K562 (cell line): Measurements from ENCODE around the gene VWA8. TPM values are rescaled to one million over a fixed set of nuclear protein-coding genes. Genes with fewer than 3 reads are reported as not detected.

Experiments
- ATAC-seq: fragments of 200-7000 bp; cut with Tn5 transposase; 3 replicates; pipeline ENCODE4 v1.9.1; 2020; ENCODE audit warnings: moderate library complexity
- BruUV-seq: library from RNA; stranded (reverse); fragments of 400-500 nt; replicated peaks from 2 replicates; lab custom pipeline; 2021; lab: Mats Ljungman, UMichigan
- CTCF ChIA-PET: fragments of 300-600 bp; formaldehyde crosslinking; extraction: SDS; loops from one replicate; lab custom pipeline; 2021; ENCODE audit warnings: low intra/inter-chr PET ratio; lab: Yijun Ruan, JAX
- POLR2A ChIA-PET: fragments of 300-600, 350-650 bp; sonication (Branson Sonifier 250); formaldehyde crosslinking; extraction: SDS; loops from one replicate; lab custom pipeline; 2021; ENCODE audit warnings: antibody characterized with exemption, inconsistent platforms; lab: Yijun Ruan, JAX
- DNase-seq, 4 experiments: peaks; one replicate each; pipeline versions ENCODE4 v3.0.0 to v3.0.0-alpha.2; 2011 to 2018; ENCODE audit warnings: low spot score in 3 of 4, mixed read lengths in 3 of 4; ENCODE audit errors: extremely low read depth in 1 of 4
- FAIRE-seq: peaks from 2 replicates; lab custom pipeline; 2011; peaks lifted over from hg19 to GRCh38; lab: Jason Lieb, UNC
- H2AFZ ChIP-seq: 2 replicates; pipeline ENCODE4 v1.6.0; 2011; ENCODE audit warnings: low read depth, low read length, control low read depth, inconsistent platforms
- H3K27ac ChIP-seq: fragments of 200-600 bp; 3 replicates; pipeline ENCODE4 v1.8.0; 2011; ENCODE audit warnings: low read depth, mild to moderate bottlenecking, control low read depth, inconsistent platforms, low read length, moderate library complexity, mixed read lengths; ENCODE audit errors: extremely low read depth
- H3K27me3 ChIP-seq, 2 experiments: fragments of 300-600 bp in 1 of 2; 2 replicates in 1 of 2; 3 replicates in 1 of 2; pipeline versions ENCODE4 v1.6.0 to v1.8.0; 2011; ENCODE audit warnings: inconsistent platforms in 2 of 2, low read length in 2 of 2, mild to moderate bottlenecking in 1 of 2, mixed read lengths in 1 of 2, moderate library complexity in 1 of 2; ENCODE audit not compliant: control insufficient read depth in 2 of 2, insufficient read depth in 2 of 2
- H3K36me3 ChIP-seq: fragments of 300-600 bp; 3 replicates; pipeline ENCODE4 v1.8.0; 2011; ENCODE audit warnings: mild to moderate bottlenecking, low read length, inconsistent platforms; ENCODE audit not compliant: control insufficient read depth, insufficient read depth
- H3K4me1 ChIP-seq, 2 experiments: fragments of 200-600 bp in 1 of 2; replicated peaks in 1 of 2; 2 replicates in 1 of 2; 3 replicates in 1 of 2; pipeline versions ENCODE4 v1.5.1 to v1.8.0; 2011; ENCODE audit warnings: inconsistent platforms in 2 of 2, low read length in 2 of 2, mild to moderate bottlenecking in 1 of 2, mixed read lengths in 1 of 2, moderate library complexity in 1 of 2; ENCODE audit not compliant: control insufficient read depth in 2 of 2, insufficient read depth in 2 of 2
- H3K4me2 ChIP-seq: 2 replicates; pipeline ENCODE4 v1.6.1; 2011; ENCODE audit warnings: low read length, control low read depth, inconsistent platforms, mixed read lengths; ENCODE audit not compliant: insufficient read depth
- H3K4me3 ChIP-seq: fragments of 200-600 bp; sonication (generic), shearing (Covaris generic); 2 replicates; pipeline ENCODE4 v1.5.1; 2016; ENCODE audit warnings: control low read depth, inconsistent platforms
- H3K79me2 ChIP-seq: fragments of 200-600 bp; 3 replicates; pipeline ENCODE4 v1.8.0; 2011; ENCODE audit warnings: low read length, inconsistent platforms; ENCODE audit not compliant: control insufficient read depth, insufficient read depth
- H3K9ac ChIP-seq, 2 experiments: 2 replicates each; pipeline versions ENCODE4 v1.6.0 to v1.6.1; 2011; ENCODE audit warnings: low read depth in 2 of 2, low read length in 2 of 2, control low read depth in 1 of 2, inconsistent platforms in 1 of 2, mild to moderate bottlenecking in 1 of 2, mixed read lengths in 1 of 2; ENCODE audit not compliant: insufficient read depth in 1 of 2
- H3K9me1 ChIP-seq: one replicate; pipeline ENCODE4 v1.6.0; 2011; ENCODE audit warnings: inconsistent platforms, mild to moderate bottlenecking, low read length, moderate library complexity; ENCODE audit not compliant: control insufficient read depth, insufficient read depth
- H3K9me3 ChIP-seq: replicated peaks from 2 replicates; pipeline ENCODE4 v1.5.1; 2011; ENCODE audit warnings: low read depth, low read length, inconsistent platforms; ENCODE audit not compliant: control insufficient read depth, insufficient read depth
- H4K20me1 ChIP-seq: replicated peaks from 2 replicates; pipeline ENCODE4 v1.6.1; 2011; ENCODE audit warnings: low read length, inconsistent platforms, mixed read lengths; ENCODE audit not compliant: control insufficient read depth, insufficient read depth
- CBX8 ChIP-seq: fragments of 200-600 bp; sonication (generic); IDR thresholded peaks from 2 replicates; pipeline ENCODE4 v1.6.1; 2012; ENCODE audit warnings: borderline replicate concordance, mixed run types, low read depth, mild to moderate bottlenecking, moderate library complexity, mixed read lengths, low read length, control low read depth, inconsistent platforms; ENCODE audit not compliant: poor library complexity, severe bottlenecking; ENCODE audit errors: extremely low read depth
- CEBPB ChIP-seq: fragments of 450-650 bp; IDR thresholded peaks from 2 replicates; pipeline ENCODE4 v1.6.1; 2016; ENCODE audit warnings: missing genetic modification characterization, missing compliant biosample characterization
- FOXO4 ChIP-seq: fragments of 450-650 bp; formaldehyde crosslinking; IDR thresholded peaks from 2 replicates; pipeline ENCODE4 v1.4.0; 2020; ENCODE audit warnings: mild to moderate bottlenecking, moderate library complexity
- IRF2 ChIP-seq: sonication (generic); formaldehyde crosslinking; IDR thresholded peaks from 2 replicates; pipeline ENCODE4 v1.8.1; 2022; ENCODE audit warnings: mild to moderate bottlenecking, missing genetic modification reagents
- MAFG ChIP-seq: fragments of 450-650 bp; conservative IDR thresholded peaks from 2 replicates; pipeline ENCODE4 v1.6.1; 2016; ENCODE audit warnings: missing genetic modification characterization, missing compliant biosample characterization
- NCOA2 ChIP-seq, 2 experiments: fragments of 450-650 bp; IDR thresholded peaks; 2 replicates each; pipeline ENCODE4 v1.6.1; 2018; ENCODE audit warnings: mild to moderate bottlenecking in 2 of 2, moderate library complexity in 1 of 2; ENCODE audit not compliant: partially characterized antibody in 2 of 2
- NCOA4 ChIP-seq: fragments of 450-650 bp; IDR thresholded peaks from 2 replicates; pipeline ENCODE4 v1.6.1; 2018; ENCODE audit warnings: mild to moderate bottlenecking; ENCODE audit not compliant: partially characterized antibody
- POLR2G ChIP-seq: fragments of 200-400 bp; formaldehyde crosslinking; IDR thresholded peaks from 2 replicates; pipeline ENCODE4 v1.6.1; 2017; ENCODE audit warnings: low read depth, mild to moderate bottlenecking, antibody characterized with exemption, low read length, moderate library complexity
- YBX1 ChIP-seq: fragments of 450-650 bp; IDR thresholded peaks from 2 replicates; pipeline ENCODE4 v1.7.1; 2016; ENCODE audit warnings: mild to moderate bottlenecking
- ZBTB11 ChIP-seq, 3 experiments: fragments of 200-800 bp in 1 of 3; fragments of 250-450 bp in 1 of 3; fragments of 450-650 bp in 1 of 3; sonication (Bioruptor Pico) in 1 of 3; sonication (Bioruptor generic) in 1 of 3; formaldehyde crosslinking in 1 of 3; IDR thresholded peaks; 2 replicates each; pipeline versions ENCODE4 v1.6.1 to v1.8.0; 2016 to 2022; ENCODE audit warnings: mild to moderate bottlenecking in 2 of 3, missing genetic modification characterization in 2 of 3, missing compliant biosample characterization in 1 of 3, moderate library complexity in 1 of 3
- ZMIZ1 ChIP-seq, 2 experiments: fragments of 150-350 bp in 1 of 2; IDR thresholded peaks; 2 replicates each; pipeline ENCODE4 v1.6.1; 2012 to 2016; ENCODE audit warnings: low read depth in 2 of 2, low read length in 2 of 2, mild to moderate bottlenecking in 1 of 2, moderate library complexity in 1 of 2
- WGBS: fragments of 100-300 bp; shearing (Covaris generic); methylation state at CpG from one replicate; pipeline ENCODE4 v1.1.6; 2016; ENCODE audit warnings: low coverage, mixed read lengths; ENCODE audit not compliant: insufficient coverage; ENCODE audit errors: missing lambda C conversion rate; 5-methylcytosine and 5-hydroxymethylcytosine counted together
- in situ Hi-C: fragments of 300-500 bp; cut with MboI; formaldehyde crosslinking; loops from 4 replicates; pipeline ENCODE4 v1.15.0; 2018; ENCODE audit warnings: inconsistent platforms, mixed read lengths
- intact Hi-C: fragments of 100-400 bp; cut with micrococcal nuclease; formaldehyde crosslinking; loops from 2 replicates; pipeline ENCODE4 v1.14.2; 2022
- polyA plus RNA-seq, 8 experiments: library from polyadenylated mRNA; depleted of rRNA in 4 of 8; stranded (reverse) in 5 of 8; unstranded in 3 of 8; fragments of >200 nt; fragmentation: Nextera tagmentation in 2 of 8; fragmentation: Illumina TruSeq in 1 of 8; extraction: Ambion mirVana in 2 of 8; extraction: Trizol in 1 of 8; gene quantifications; 2 replicates each; pipeline versions ENCODE4 v1.2.1 to v1.2.3, GENCODE V29; 2011 to 2014; ENCODE audit warnings: inconsistent platforms in 1 of 8, missing spikeins in 1 of 8
- total RNA-seq, 7 experiments: library from RNA; depleted of rRNA in 6 of 7; stranded (reverse); fragments of >200 nt in 6 of 7; fragmentation: Illumina TruSeq in 2 of 7; extraction: Trizol in 2 of 7; gene quantifications; 2 replicates each; pipeline versions ENCODE4 v1.2.1 to v1.2.3, GENCODE V29; 2011 to 2021; ENCODE audit warnings: low replicate concordance in 1 of 7

VWA8 gene
- total and polyA plus RNA-seq, 9 of the 15 experiments (the other 6 are each of a cell fraction or from before 2014, with no cell fraction given) = 2.1 to 18.5 (median 13.3) TPM

GRCh38 chr13:41935501-41935900, 25.4 kb downstream of the VWA8 start:
- ATAC-seq = 0 out of 3 replicates have a peak, but pooled peaks have one; percentile 37
- H3K27me3 ChIP-seq = no peaks in the 10 kb centered on the region
- no TSS peak for BruUV-seq
- TF ChIP-seq ZBTB11 (CRISPR knock-in tag; IDR thresholded peaks at IDR 0.05) (no peak), IRF2 (CRISPR knock-in tag) (no peak), CBX8 (no peak), NCOA2 (IDR thresholded peaks at IDR 0.05; ENCODE audit: partially characterized antibody in 2 of 2) (no peak), FOXO4 (no peak), POLR2G (no peak), YBX1 (no peak), MAFG (tag) (no peak), ZMIZ1 (IDR thresholded peaks at IDR 0.05; ENCODE audit: low read depth in 2 of 2, low read length in 2 of 2) (no peak), CEBPB (tag) (no peak), NCOA4 (no peak)

More at GRCh38 chr13:41935501-41935900, 25.4 kb downstream of the VWA8 start:
- no peak overlapping the region for H3K4me2 ChIP-seq
- H3K36me3 ChIP-seq = peaks cover 11% of the 10 kb centered on the region; the same call in 1 of the 3 replicates
- intact Hi-C loops (no loop called here), in situ Hi-C loops (no loop called here)
- no peaks in the 10 kb centered on the region for H3K4me1 ChIP-seq
- POLR2A ChIA-PET = interaction anchor here (1.1 kb wide), 1 partner anchor 24 kb away, joined by 3 read pairs; no protein-coding TSS in a partner anchor
- H3K27ac ChIP-seq = no peak overlapping the region
- H3K9me1 ChIP-seq = no peaks in the 10 kb centered on the region
- no peaks in the 10 kb centered on the region for H3K9me3 ChIP-seq
- no peak overlapping the region for H3K9ac ChIP-seq
- no peak for FAIRE-seq
- DNase-seq = no peak
- CTCF ChIA-PET = no interaction called here
- peaks cover 29% of the 10 kb centered on the region for H3K79me2 ChIP-seq
- WGBS = 38% methylated on average over 1 of the region's 1 CpG
- H4K20me1 ChIP-seq = no peaks in the 10 kb centered on the region
- no peak overlapping the region for H3K4me3 ChIP-seq
- no peak overlapping the region for H2AFZ ChIP-seq
